ENCODE results near the gene TMEM259.

TMEM259 gene

GRCh38 chr19:1020868-1021425 lies at the start of gene TMEM259:
TMEM259 (minus strand) TSS chr19:1021123; CDS start chr19:1020996, 127 bp downstream.
- DNase-seq, result peak; percentile 96

GRCh38 chr19:1070576-1070930 lies 49.6 kb upstream of the TMEM259 start:
- no peak for DNase-seq

- peak; percentile 28 for DNase-seq
Measured at GRCh38 chr19:1069009-1069779, 48.3 kb upstream of the TMEM259 start.

GRCh38 chr19:1068009-1069001 lies 47.4 kb upstream of the TMEM259 start:
- no peak for DNase-seq

DNA sequence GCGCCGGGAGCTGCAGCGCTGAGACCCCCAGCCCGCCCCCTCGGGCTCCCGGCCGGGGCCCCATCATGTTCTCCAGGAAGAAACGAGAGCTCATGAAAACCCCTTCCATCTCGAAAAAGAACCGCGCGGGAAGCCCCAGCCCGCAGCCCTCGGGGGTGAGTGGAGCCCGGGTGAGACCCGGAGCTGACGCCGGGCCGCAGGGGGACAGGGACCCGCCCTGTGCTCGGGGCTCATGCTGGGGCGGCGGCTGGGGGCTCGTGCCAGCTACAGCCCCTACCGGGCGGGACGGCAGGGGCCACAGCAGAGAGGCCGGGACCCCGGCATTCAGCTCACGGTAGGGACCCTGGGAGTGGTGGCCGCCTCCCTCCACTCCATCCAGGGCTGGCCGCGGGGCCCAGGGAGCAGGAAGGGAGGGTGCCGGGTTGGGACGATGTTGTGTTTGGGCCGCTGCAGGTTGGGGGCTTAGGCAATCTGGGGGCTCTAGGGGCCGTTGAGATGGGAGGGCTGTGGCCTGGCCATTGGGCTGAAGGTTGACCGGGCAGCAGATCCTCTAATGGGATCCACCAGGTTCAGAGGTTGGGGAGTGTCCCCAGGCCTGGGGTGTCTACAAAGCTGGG lies 46.5 kb upstream of the TMEM259 start:
- DNase-seq, result no peak

- DNase-seq, result no peak
Measured at GRCh38 chr19:1066748-1067340, 45.9 kb upstream of the TMEM259 start, which contains the start of gene ARHGAP45. ARHGAP45 (plus strand) TSS chr19:1067167; CDS start chr19:1067406, 239 bp downstream.

- DNase-seq, result no peak
Measured at GRCh38 chr19:1066251-1066747, 45.4 kb upstream of the TMEM259 start.

DNA sequence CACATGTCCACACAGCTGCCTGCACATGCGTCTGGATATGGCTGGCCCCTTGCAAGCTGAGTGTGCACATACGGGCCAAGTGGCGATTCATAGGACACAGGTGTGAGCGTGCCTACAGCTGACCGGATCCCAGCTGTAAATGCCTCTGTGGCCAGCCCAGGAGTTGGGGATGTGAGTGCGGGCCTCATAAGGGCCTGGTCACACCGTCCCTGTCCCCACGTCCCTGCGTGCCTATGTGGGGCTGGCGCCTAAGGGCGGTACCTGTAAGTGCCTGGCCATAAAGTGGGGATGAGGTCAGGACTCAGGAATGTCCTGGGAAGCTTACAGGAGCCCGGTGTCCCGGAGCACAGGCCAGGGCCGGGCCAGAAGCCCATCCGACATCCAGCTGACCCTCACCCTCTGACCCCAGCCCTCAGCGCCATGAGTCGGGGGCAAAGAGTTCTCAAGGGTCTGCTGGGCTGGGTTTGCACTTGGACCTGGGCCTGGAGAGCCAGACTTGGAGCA lies 44.7 kb upstream of the TMEM259 start:
- no peak for DNase-seq

GRCh38 chr19:1064661-1065605 lies 44.0 kb upstream of the TMEM259 start:
- DNase-seq, result peak; percentile 55

DNA sequence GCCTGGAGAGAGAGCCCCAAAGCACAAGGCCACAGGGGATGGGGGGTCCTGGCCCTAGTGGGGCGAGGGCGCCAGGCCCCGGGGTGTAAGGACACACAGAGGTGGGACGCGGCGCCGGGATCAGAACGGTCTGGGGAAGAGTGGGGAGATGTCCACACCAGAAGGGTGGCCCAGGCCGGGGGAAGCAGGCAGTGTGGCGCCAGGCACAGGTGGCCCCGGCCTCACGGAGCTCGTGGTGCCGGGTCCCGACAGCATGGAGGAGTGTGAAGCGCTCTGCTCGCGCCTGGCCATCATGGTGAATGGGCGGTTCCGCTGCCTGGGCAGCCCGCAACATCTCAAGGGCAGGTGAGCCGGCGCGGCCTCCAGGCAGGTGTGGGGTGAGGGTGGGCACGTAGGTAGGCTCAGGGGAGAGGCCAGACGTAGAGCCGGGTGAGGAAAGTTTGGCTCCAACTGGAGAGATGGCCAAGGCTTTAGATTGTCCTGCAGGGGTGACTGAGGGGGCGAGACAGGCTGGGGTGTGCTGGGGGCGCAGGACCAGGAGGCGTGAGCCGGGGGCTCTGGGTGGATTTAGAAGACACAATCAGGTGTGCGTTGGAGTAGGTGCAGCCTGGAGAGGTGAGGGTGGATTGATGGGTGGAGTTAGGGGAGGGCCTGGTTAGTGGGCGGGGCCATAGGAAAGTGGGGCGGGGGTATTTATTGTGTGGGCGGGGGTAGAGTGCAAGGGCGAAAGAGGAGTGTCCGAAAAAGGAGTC lies 43.2 kb upstream of the TMEM259 start:
- DNase-seq, result peak; percentile 51

DNA sequence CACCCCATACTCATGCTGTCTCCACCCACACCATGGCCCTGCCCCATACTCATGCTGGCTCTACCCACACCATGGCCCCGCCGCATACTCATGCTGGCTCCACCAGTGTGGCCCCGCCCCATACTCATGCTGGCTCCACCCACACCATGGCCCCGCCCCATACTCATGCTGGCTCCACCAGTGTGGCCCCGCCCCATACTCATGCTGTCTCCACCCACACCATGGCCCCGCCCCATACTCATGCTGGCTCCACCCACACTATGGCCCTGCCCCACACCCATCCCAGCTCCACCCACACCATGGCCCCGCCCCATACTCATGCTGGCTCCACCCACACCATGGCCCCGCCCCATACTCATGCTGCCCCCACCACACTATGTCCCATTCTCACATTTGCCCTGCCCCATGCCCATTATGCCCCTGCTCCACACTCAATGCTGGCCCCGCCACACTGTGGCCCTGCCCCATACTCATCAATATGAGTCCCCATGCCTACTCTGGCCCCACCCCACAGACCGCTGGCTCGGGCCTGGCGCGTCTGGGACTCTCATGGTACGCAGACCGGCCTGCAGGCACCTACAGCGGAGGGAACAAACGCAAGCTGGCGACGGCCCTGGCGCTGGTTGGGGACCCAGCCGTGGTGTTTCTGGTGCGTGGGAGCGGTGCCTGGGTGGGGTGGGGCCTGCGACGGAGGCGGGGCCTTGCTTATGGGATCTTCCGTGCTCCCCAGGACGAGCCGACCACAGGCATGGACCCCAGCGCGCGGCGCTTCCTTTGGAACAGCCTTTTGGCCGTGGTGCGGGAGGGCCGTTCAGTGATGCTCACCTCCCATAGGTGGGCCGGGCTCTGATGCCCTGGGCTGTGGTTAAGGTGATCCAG lies 42.3 kb upstream of the TMEM259 start:
- peak; percentile 45 for DNase-seq

DNA sequence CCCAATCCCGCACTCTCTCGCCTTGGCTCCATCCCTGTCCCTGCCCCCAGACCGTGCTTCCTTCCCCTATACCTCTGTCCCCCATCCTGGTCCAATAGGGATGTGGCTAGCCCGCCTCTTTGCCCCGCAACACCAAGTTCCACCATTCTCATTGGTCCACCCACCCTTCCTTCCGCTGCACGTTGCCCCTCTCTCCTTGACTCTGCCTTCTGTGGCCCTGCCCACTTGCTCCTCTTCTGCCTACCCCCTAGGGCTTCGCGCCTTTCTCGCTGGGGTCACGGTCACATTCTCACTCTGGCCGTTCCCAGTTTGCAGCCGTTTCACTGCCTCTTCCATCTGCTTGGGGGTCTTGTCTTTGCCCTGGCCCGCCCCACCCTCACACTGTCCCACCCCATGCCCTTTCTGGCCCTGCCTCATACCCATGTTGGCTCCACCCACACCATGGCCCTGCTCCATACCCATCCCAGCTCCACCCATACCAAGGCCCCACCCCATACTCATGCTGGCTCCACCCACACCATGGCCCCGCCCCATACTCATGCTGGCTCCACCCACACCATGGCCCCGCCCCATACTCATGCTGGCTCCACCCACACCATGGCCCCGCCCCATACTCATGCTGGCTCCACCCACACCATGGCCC lies 41.6 kb upstream of the TMEM259 start:
- no peak for DNase-seq

- no peak for DNase-seq
Measured at GRCh38 chr19:1061987-1062386, 41.1 kb upstream of the TMEM259 start.

- no peak for DNase-seq
Measured at GRCh38 chr19:1060689-1061088, 39.8 kb upstream of the TMEM259 start.

DNA sequence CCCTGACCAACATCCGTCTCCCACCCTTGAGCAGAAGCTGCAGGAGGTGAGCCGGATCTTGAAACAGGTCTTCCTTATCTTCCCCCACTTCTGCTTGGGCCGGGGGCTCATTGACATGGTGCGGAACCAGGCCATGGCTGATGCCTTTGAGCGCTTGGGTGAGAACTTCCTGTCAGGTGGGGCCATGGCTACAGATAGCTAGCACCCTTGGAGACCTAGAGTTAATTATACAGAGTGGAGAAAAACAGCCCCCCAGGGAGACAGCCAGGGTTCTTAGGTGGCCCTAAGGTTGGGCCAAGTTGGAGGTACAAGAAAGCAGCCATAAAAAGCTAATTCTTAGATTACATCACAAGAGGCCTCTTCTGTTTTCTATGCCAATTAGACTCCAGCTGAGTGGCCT lies 37.2 kb upstream of the TMEM259 start:
- no peak for DNase-seq

GRCh38 chr19:1057176-1057855 lies 36.4 kb upstream of the TMEM259 start:
- no peak for DNase-seq

DNA sequence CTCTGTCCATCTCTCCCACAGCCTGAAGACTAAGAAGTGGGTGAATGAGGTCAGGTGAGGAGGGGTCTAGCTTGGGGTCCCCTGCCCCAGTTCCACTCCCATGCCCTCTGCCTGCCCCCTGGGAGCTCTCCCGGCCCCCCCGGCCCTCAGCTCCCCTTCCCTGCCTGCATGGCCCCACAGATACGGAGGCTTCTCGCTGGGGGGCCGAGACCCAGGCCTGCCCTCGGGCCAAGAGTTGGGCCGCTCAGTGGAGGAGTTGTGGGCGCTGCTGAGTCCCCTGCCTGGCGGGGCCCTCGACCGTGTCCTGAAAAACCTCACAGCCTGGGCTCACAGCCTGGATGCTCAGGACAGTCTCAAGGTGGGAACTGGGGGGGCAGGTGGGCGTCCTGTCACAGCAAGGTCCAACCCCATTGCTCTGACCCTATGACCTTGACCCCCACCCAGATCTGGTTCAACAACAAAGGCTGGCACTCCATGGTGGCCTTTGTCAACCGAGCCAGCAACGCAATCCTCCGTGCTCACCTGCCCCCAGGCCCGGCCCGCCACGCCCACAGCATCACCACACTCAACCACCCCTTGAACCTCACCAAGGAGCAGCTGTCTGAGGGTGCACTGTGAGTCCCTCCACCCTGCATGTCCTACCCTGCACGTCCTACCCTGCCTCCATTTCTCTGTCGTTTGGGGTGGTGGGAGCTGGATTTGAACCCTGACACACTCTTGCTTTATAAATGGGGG lies 35.1 kb upstream of the TMEM259 start:
- DNase-seq, result no peak
